Parathyroid adenoma (tissue), 2 donors: ENCODE data around the gene RASSF10.

Experiments used
- H2AFZ ChIP-seq: fragments of 300-600 bp; sonication (generic); one replicate; pipeline ENCODE4 v1.7.0; 2017; ENCODE audit warnings: antibody characterized with exemption, mild to moderate bottlenecking
- H3K27ac ChIP-seq: fragments of 300-600 bp; sonication (generic); one replicate; pipeline ENCODE4 v1.7.0; 2017
- H3K27me3 ChIP-seq: fragments of 300-600 bp; sonication (generic); one replicate; pipeline ENCODE4 v1.7.0; 2017; ENCODE audit warnings: low read length; ENCODE audit not compliant: control insufficient read depth, insufficient read depth
- H3K36me3 ChIP-seq: fragments of 300-600 bp; sonication (generic); one replicate; pipeline ENCODE4 v1.7.0; 2017; ENCODE audit warnings: low read length; ENCODE audit not compliant: control insufficient read depth, insufficient read depth
- H3K4me1 ChIP-seq: fragments of 300-600 bp; sonication (generic); one replicate; pipeline ENCODE4 v1.7.0; 2017; ENCODE audit warnings: control low read depth
- H3K4me2 ChIP-seq: fragments of 300-600 bp; sonication (generic); one replicate; pipeline ENCODE4 v1.7.0; 2017; ENCODE audit warnings: low read length
- H3K4me3 ChIP-seq: fragments of 300-600 bp; sonication (generic); one replicate; pipeline ENCODE4 v1.7.0; 2017; ENCODE audit warnings: low read depth, low read length
- H3K79me2 ChIP-seq: fragments of 300-600 bp; sonication (generic); one replicate; pipeline ENCODE4 v1.7.0; 2017; ENCODE audit warnings: control low read depth
- H3K9ac ChIP-seq: fragments of 300-600 bp; sonication (generic); one replicate; pipeline ENCODE4 v1.7.0; 2017; ENCODE audit warnings: mild to moderate bottlenecking
- H3K9me3 ChIP-seq: fragments of 300-600 bp; sonication (generic); one replicate; pipeline ENCODE4 v1.7.0; 2017; ENCODE audit warnings: low read length; ENCODE audit not compliant: control insufficient read depth
- TF ChIP-seq, protein P1 (sequence below): fragments of 300-600 bp; sonication (generic); IDR thresholded peaks from one replicate; pipeline ENCODE4 v1.7.0; 2017; ENCODE audit warnings: antibody characterized with exemption, mild to moderate bottlenecking
- donor health status: primary hyperparathyroidism.

Gene RASSF10

DNA sequence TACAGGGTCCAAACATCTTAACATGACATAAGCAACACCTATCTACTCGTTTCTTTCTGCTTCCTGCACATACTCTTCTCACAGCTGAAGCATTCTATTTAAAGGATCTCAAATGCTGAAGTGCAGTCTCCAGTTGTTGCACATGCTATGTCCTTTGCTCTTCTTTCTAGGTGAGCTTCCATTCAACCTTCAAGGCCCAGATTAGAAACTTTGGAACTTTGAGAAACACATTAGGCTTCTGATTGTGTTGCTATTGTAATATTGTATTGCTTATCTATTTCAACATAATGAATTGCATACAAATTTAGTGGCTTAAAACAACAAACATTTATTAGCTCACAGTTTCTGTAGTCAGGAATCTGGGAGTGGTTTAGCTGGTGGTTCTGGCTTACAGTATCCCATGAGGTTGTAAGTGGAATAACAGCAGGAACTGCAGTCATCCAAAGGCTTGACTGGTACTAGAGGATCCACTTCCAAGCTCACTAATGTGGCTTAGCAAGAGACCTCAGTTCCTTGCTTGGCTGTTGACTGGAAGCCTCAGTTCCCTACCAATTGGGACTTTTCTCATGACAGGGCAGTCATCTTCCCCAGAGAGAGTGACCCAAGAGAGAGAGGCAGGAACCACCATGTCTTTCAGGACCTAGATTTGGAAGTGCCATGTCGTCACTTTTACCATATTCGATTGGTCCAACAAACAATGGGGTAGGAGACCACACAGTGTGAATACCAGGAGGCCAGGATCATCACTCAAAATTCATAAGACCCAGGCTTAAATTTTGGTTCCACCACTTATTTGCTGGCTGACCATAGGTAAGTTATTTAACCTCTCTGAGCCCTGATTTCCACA, 27.2 kb upstream of the RASSF10 start:
- TF ChIP-seq, protein P1, sequence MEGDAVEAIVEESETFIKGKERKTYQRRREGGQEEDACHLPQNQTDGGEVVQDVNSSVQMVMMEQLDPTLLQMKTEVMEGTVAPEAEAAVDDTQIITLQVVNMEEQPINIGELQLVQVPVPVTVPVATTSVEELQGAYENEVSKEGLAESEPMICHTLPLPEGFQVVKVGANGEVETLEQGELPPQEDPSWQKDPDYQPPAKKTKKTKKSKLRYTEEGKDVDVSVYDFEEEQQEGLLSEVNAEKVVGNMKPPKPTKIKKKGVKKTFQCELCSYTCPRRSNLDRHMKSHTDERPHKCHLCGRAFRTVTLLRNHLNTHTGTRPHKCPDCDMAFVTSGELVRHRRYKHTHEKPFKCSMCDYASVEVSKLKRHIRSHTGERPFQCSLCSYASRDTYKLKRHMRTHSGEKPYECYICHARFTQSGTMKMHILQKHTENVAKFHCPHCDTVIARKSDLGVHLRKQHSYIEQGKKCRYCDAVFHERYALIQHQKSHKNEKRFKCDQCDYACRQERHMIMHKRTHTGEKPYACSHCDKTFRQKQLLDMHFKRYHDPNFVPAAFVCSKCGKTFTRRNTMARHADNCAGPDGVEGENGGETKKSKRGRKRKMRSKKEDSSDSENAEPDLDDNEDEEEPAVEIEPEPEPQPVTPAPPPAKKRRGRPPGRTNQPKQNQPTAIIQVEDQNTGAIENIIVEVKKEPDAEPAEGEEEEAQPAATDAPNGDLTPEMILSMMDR, result no peak
- H3K27ac ChIP-seq, result no peak overlapping the region
- no peak overlapping the region for H3K4me2 ChIP-seq
- no peak overlapping the region for H2AFZ ChIP-seq
- no peaks in the 10 kb centered on the region for H3K9me3 ChIP-seq
- no peaks in the 10 kb centered on the region for H3K36me3 ChIP-seq
- no peaks in the 10 kb centered on the region for H3K79me2 ChIP-seq
- no peak overlapping the region for H3K4me3 ChIP-seq
- H3K4me1 ChIP-seq, result peaks cover 5% of the 10 kb centered on the region
- no peak overlapping the region for H3K9ac ChIP-seq
- H3K27me3 ChIP-seq, result no peaks in the 10 kb centered on the region

DNA sequence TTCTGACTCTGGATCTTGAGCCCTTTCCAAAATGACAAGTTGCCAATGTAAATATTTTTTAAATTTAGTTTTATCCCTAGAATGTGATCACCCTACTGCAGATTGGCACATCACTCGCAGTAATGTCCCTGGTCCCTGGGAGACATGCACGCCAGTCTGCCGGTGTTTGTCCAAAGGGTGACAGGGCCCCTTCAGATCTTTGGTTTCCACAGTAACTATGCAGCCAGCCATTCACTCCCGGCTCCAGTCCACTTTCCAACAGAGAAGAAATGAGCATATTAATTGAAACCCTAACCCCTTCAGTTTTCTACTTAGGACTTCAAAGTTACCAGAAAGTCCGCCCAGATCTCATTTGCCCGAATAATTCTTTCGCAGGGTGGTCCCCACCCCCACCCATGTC, 25.8 kb upstream of the RASSF10 start:
- H2AFZ ChIP-seq, result no peak overlapping the region
- H3K4me2 ChIP-seq, result no peak overlapping the region
- no peaks in the 10 kb centered on the region for H3K36me3 ChIP-seq
- H3K27ac ChIP-seq, result no peak overlapping the region
- H3K79me2 ChIP-seq, result no peaks in the 10 kb centered on the region
- TF ChIP-seq, protein P1, result no peak
- no peak overlapping the region for H3K4me3 ChIP-seq
- H3K4me1 ChIP-seq, result peaks cover 5% of the 10 kb centered on the region
- no peaks in the 10 kb centered on the region for H3K9me3 ChIP-seq
- H3K27me3 ChIP-seq, result no peaks in the 10 kb centered on the region
- H3K9ac ChIP-seq, result no peak overlapping the region

DNA sequence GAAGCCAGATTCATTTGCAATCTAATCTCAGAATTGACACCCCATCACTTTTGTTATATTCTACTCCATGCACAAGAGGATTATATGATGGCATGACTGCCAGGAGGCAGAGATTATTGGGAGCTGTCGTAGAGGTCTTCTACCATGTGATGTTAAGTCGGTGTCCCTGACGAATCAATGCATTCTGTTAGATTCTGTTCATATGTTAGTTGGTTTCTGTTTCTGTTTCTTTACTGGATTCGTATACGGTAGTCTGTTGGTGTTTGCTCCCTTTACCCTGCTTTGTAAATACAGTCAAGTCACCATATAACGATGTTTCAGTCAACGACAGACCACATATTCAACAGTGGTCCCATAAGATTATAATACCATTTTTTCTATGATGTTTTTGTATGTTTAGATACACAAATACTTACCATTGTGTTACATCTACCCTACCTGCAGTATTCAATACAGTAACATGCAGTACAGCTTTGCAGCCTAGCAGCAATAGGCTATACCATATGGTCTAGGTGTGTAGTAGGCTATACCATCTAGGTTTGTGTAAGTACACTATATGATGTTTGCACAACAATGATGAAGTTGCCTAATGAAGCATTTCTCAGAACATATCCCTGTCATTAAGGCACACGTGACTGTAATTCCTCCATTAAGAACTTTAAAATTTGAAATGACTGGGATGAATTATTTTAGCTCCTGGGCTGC, 22.8 kb upstream of the RASSF10 start:
- no peaks in the 10 kb centered on the region for H3K9me3 ChIP-seq
- TF ChIP-seq, protein P1, result no peak
- no peak overlapping the region for H3K4me3 ChIP-seq
- no peak overlapping the region for H2AFZ ChIP-seq
- no peaks in the 10 kb centered on the region for H3K36me3 ChIP-seq
- H3K79me2 ChIP-seq, result no peaks in the 10 kb centered on the region
- no peak overlapping the region for H3K9ac ChIP-seq
- no peak overlapping the region for H3K4me2 ChIP-seq
- no peaks in the 10 kb centered on the region for H3K27me3 ChIP-seq
- H3K4me1 ChIP-seq, result no peaks in the 10 kb centered on the region
- H3K27ac ChIP-seq, result no peak overlapping the region

DNA sequence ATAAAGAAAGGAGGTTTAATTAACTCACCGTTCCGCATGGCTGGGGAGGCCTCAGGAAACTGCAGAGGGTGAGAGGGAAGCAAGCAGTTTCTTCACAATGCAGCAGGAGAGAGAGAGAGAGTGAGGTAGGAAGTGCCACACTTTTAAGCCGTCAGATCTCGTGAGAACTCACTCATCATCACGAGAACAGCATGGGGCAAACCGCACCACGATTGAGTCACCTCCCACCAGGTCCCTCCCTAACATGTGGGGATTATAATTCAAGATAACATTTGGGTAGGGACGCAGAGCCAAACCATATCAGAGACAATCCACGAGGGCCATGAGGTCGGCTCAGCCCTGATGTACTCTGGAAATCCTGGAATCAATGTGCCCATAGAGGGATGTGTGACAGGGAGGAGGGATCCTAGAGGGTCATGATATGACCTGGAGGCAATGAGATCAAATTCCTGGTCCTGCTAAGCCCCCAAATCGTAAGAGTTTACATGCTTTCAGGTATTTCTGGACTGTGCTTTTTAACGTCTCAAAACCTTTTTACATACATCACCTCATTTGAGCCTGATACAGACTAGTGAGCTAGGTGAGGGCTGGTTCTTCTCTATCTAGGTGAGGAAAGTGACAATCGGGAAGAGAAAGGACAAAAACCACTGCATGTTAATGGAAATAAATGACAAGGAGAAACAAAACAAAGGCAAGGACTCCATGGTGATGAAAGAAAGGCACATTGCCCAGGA, 19.5 kb upstream of the RASSF10 start:
- H3K4me3 ChIP-seq, result no peak overlapping the region
- no peaks in the 10 kb centered on the region for H3K27me3 ChIP-seq
- no peak overlapping the region for H2AFZ ChIP-seq
- H3K9me3 ChIP-seq, result no peaks in the 10 kb centered on the region
- H3K79me2 ChIP-seq, result no peaks in the 10 kb centered on the region
- no peak overlapping the region for H3K9ac ChIP-seq
- TF ChIP-seq, protein P1, result no peak
- no peak overlapping the region for H3K4me2 ChIP-seq
- H3K36me3 ChIP-seq, result no peaks in the 10 kb centered on the region
- no peaks in the 10 kb centered on the region for H3K4me1 ChIP-seq
- no peak overlapping the region for H3K27ac ChIP-seq
